ENCODE measurements around the gene ITGA1.

GRCh38 chr5:52864884-52865283 is 77.2 kb downstream of the ITGA1 start:
- TF ChIP-seq, protein P1, sequence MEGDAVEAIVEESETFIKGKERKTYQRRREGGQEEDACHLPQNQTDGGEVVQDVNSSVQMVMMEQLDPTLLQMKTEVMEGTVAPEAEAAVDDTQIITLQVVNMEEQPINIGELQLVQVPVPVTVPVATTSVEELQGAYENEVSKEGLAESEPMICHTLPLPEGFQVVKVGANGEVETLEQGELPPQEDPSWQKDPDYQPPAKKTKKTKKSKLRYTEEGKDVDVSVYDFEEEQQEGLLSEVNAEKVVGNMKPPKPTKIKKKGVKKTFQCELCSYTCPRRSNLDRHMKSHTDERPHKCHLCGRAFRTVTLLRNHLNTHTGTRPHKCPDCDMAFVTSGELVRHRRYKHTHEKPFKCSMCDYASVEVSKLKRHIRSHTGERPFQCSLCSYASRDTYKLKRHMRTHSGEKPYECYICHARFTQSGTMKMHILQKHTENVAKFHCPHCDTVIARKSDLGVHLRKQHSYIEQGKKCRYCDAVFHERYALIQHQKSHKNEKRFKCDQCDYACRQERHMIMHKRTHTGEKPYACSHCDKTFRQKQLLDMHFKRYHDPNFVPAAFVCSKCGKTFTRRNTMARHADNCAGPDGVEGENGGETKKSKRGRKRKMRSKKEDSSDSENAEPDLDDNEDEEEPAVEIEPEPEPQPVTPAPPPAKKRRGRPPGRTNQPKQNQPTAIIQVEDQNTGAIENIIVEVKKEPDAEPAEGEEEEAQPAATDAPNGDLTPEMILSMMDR (IDR thresholded peaks at IDR 0.05): no peak
- no peak for TF ChIP-seq POLR2A (IDR thresholded peaks at IDR 0.05)
